ENCODE data around the gene HMX1.

The HMX1 gene

GRCh38 chr4:8871417-8872401 lies at the start of gene HMX1:
HMX1 (minus strand) TSS chr4:8871839; CDS start chr4:8871614, 225 bp downstream.
- DNase-seq (ENCODE audit: low spot score), result peak; percentile 82

- no peak for DNase-seq (ENCODE audit: low spot score)
These were observed 49.3 kb upstream of the HMX1 start for GRCh38 chr4:8920969-8921368.

- DNase-seq (ENCODE audit: low spot score), result no peak
These were observed 48.8 kb upstream of the HMX1 start for GRCh38 chr4:8920289-8920965.

- no peak for DNase-seq (ENCODE audit: low spot score)
These were observed 48.1 kb upstream of the HMX1 start for GRCh38 chr4:8919651-8920288.

- peak; percentile 77 for DNase-seq (ENCODE audit: low spot score)
These were observed 46.5 kb upstream of the HMX1 start for GRCh38 chr4:8917868-8918783.

- DNase-seq (ENCODE audit: low spot score), result no peak
These were observed 45.7 kb upstream of the HMX1 start for GRCh38 chr4:8917321-8917811.

- no peak for DNase-seq (ENCODE audit: low spot score)
These were observed 45.3 kb upstream of the HMX1 start for GRCh38 chr4:8916906-8917305.

- no peak for DNase-seq (ENCODE audit: low spot score)
These were observed 44.8 kb upstream of the HMX1 start for GRCh38 chr4:8916351-8916885.

GRCh38 chr4:8915201-8916200 lies 43.9 kb upstream of the HMX1 start:
- DNase-seq (ENCODE audit: low spot score), result no peak

GRCh38 chr4:8914461-8915171 lies 43.0 kb upstream of the HMX1 start:
- DNase-seq (ENCODE audit: low spot score), result no peak

- DNase-seq (ENCODE audit: low spot score), result no peak
These were observed 42.3 kb upstream of the HMX1 start for GRCh38 chr4:8913858-8914460.

GRCh38 chr4:8913121-8913857 lies 41.6 kb upstream of the HMX1 start:
- no peak for DNase-seq (ENCODE audit: low spot score)

GRCh38 chr4:8912506-8912905 lies 40.9 kb upstream of the HMX1 start:
- DNase-seq (ENCODE audit: low spot score), result no peak

GRCh38 chr4:8912089-8912455 lies 40.4 kb upstream of the HMX1 start:
- DNase-seq (ENCODE audit: low spot score), result no peak

- no peak for DNase-seq (ENCODE audit: low spot score)
These were observed 39.9 kb upstream of the HMX1 start for GRCh38 chr4:8911316-8912088.

- peak; percentile 41 for DNase-seq (ENCODE audit: low spot score)
These were observed 39.2 kb upstream of the HMX1 start for GRCh38 chr4:8910822-8911315.

Data from Ammon's horn (tissue), 1 donor.